ENCODE results near the gene ACTRT1.

ACTRT1 gene

GRCh38 chrX:128052303-128052702 is at the start of gene ACTRT1:
ACTRT1 (minus strand) TSS chrX:128052403; CDS start chrX:128052206, 197 bp downstream.
- no peak for DNase-seq

GRCh38 chrX:128078545-128078944 is 26.3 kb upstream of the ACTRT1 start:
- DNase-seq, result no peak

- no peak for DNase-seq
Measured at GRCh38 chrX:128057421-128057820, 5.2 kb upstream of the ACTRT1 start.

- no peak for DNase-seq
Measured at GRCh38 chrX:128051526-128051925, 677 bp downstream of the ACTRT1 start.

GRCh38 chrX:128035318-128035717 is 16.9 kb downstream of the ACTRT1 start:
- no peak for DNase-seq

- no peak for DNase-seq
Measured at GRCh38 chrX:128021566-128021965, 30.6 kb downstream of the ACTRT1 start.

GRCh38 chrX:128020701-128021100 is 31.5 kb downstream of the ACTRT1 start:
- no peak for DNase-seq

- DNase-seq, result no peak
Measured at GRCh38 chrX:128019218-128019617, 33.0 kb downstream of the ACTRT1 start.

- no peak for DNase-seq
Measured at GRCh38 chrX:128012015-128012414, 40.2 kb downstream of the ACTRT1 start.

- no peak for DNase-seq
Measured at GRCh38 chrX:128007882-128008281, 44.3 kb downstream of the ACTRT1 start.

Data from right forelimb (tissue), 1 donor.